Right ventricle myocardium inferior (tissue), 1 donor: ENCODE results near the gene SERTM2. TPM values are rescaled to one million over a fixed set of nuclear protein-coding genes. Genes with fewer than 3 reads are reported as not detected.

ENCODE experiments used
- ATAC-seq: fragments of 200-7000 bp; cut with Tn5 transposase; one replicate; pipeline ENCODE4 v1.9.1; 2020; ENCODE audit warnings: mild to moderate bottlenecking, moderate library complexity
- DNase-seq: peaks from one replicate; pipeline ENCODE4 v3.0.0; 2021; ENCODE audit errors: missing footprints
- intact Hi-C: fragments of 100-400 bp; cut with DNase I; formaldehyde crosslinking; loops from one replicate; pipeline ENCODE4 v1.11.0; 2022
- long read RNA-seq: library from polyadenylated mRNA; unstranded; transcript quantifications from one replicate; pipeline ENCODE4 v2.0.0, GENCODE V29; 2021
- total RNA-seq: library from RNA; stranded (reverse); fragmentation: NEBNext Ultra II Directional; extraction: Animal tissue kit (Norgen Biotek cat#: 25700); gene quantifications from one replicate; pipeline ENCODE4 v1.2.1, GENCODE V29; 2021
- donor health status: DM: no; HTN: yes; CAD: no; lungs with severe emphysema.

SERTM2 gene
- total RNA-seq, result not detected
- long read RNA-seq, result 0 reads

GRCh38 chrX:111511477-111511876, at the start of gene SERTM2:
Gene SERTM2 (plus strand): TSS chrX:111511645. CDS start chrX:111518858, 7,213 bp downstream.
- ATAC-seq, result no peak
- no peak for DNase-seq
- intact Hi-C loops, result no loop called here

- intact Hi-C loops, result no loop called here
- DNase-seq (no peak), ATAC-seq (no peak)
Observed at GRCh38 chrX:111465669-111466068, 45.8 kb upstream of the SERTM2 start.

GRCh38 chrX:111467896-111468295, 43.5 kb upstream of the SERTM2 start:
- ATAC-seq, result peak; percentile 73
- intact Hi-C loops, result no loop called here
- DNase-seq, result peak; percentile 66

GRCh38 chrX:111470681-111471403, 40.6 kb upstream of the SERTM2 start:
- no peak for DNase-seq
- intact Hi-C loops, result no loop called here
- no peak for ATAC-seq

GRCh38 chrX:111481896-111482295, 29.5 kb upstream of the SERTM2 start:
- no peak for ATAC-seq
- no peak for DNase-seq
- intact Hi-C loops, result no loop called here

GRCh38 chrX:111483135-111483534, 28.3 kb upstream of the SERTM2 start:
- no peak for ATAC-seq
- DNase-seq, result no peak
- intact Hi-C loops, result no loop called here

- no peak for DNase-seq
- ATAC-seq, result no peak
- intact Hi-C loops, result no loop called here
Observed at GRCh38 chrX:111483881-111484280, 27.6 kb upstream of the SERTM2 start.

GRCh38 chrX:111490688-111491087, 20.8 kb upstream of the SERTM2 start:
- ATAC-seq (no peak), DNase-seq (no peak)
- intact Hi-C loops, result no loop called here

GRCh38 chrX:111492085-111492484, 19.4 kb upstream of the SERTM2 start:
- DNase-seq (no peak), ATAC-seq (no peak)
- intact Hi-C loops, result no loop called here

GRCh38 chrX:111498538-111499103, 12.8 kb upstream of the SERTM2 start:
- ATAC-seq, result no peak
- intact Hi-C loops, result no loop called here
- DNase-seq, result no peak

GRCh38 chrX:111503485-111503993, 7.9 kb upstream of the SERTM2 start:
- no peak for ATAC-seq
- intact Hi-C loops, result no loop called here
- DNase-seq, result no peak

GRCh38 chrX:111504941-111505340, 6.5 kb upstream of the SERTM2 start:
- ATAC-seq (no peak), DNase-seq (no peak)

GRCh38 chrX:111505783-111506182, 5.7 kb upstream of the SERTM2 start:
- intact Hi-C loops, result no loop called here
- DNase-seq (no peak), ATAC-seq (no peak)

More at GRCh38 chrX:111504941-111505340, 6.5 kb upstream of the SERTM2 start:
- intact Hi-C loops, result no loop called here

- intact Hi-C loops, result no loop called here
- DNase-seq (no peak), ATAC-seq (no peak)
Observed at GRCh38 chrX:111506826-111507225, 4.6 kb upstream of the SERTM2 start.

- intact Hi-C loops, result no loop called here
- DNase-seq (no peak), ATAC-seq (no peak)
Observed at GRCh38 chrX:111507933-111508332, 3.5 kb upstream of the SERTM2 start.

GRCh38 chrX:111515298-111515697, 3.9 kb downstream of the SERTM2 start:
- no peak for ATAC-seq
- intact Hi-C loops, result no loop called here
- no peak for DNase-seq

GRCh38 chrX:111518667-111519066, 7.2 kb downstream of the SERTM2 start:
- intact Hi-C loops, result no loop called here
- DNase-seq (no peak), ATAC-seq (no peak)

GRCh38 chrX:111519215-111519614, 7.8 kb downstream of the SERTM2 start:
- intact Hi-C loops, result no loop called here
- DNase-seq (no peak), ATAC-seq (no peak)

- intact Hi-C loops, result no loop called here
- ATAC-seq (no peak), DNase-seq (no peak)
Observed at GRCh38 chrX:111520506-111520905, 9.1 kb downstream of the SERTM2 start.

- DNase-seq (no peak), ATAC-seq (no peak)
- intact Hi-C loops, result no loop called here
Observed at GRCh38 chrX:111521169-111521568, 9.7 kb downstream of the SERTM2 start.
